Hematopoietic multipotent progenitor cell treated with erythropoietin and hydrocortisone succinate and interleukin-3 and kit ligand, for 15 days (in vitro differentiated cells): ENCODE results near the gene CLCA2.
A peak's percentile ranks its signal among the peaks of the same experiment; 100 is the strongest.

ENCODE experiments used
- DNase-seq: peaks from one replicate; pipeline ENCODE4 v3.0.0-alpha.2; 2015; ENCODE audit warnings: low spot score

Gene CLCA2

DNA sequence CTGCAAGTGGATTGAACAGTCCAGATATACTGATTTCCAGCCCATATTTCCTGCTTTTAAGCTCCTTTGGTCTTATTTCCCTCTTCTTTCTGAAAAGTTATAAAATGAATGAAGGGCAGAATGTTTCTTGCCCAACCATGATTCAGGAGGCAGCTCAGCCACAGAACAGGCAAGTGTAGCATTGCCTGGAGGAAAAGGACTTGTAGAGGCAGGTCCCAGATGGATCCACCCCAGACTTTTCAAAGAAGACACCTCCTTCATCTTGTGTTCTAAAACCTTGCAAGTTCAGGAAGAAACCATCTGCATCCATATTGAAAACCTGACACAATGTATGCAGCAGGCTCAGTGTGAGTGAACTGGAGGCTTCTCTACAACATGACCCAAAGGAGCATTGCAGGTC, at the start of gene CLCA2:
CLCA2 (plus strand) TSS at position 299 of the 400 bp plus-strand sequence; CDS start at position 376, 77 bp downstream.
- DNase-seq: no peak

GRCh38 chr1:86375688-86376087, 48.3 kb upstream of the CLCA2 start:
- no peak for DNase-seq

GRCh38 chr1:86377341-86377740, 46.6 kb upstream of the CLCA2 start:
- no peak for DNase-seq

GRCh38 chr1:86378813-86379212, 45.2 kb upstream of the CLCA2 start:
- DNase-seq: no peak

- peak; percentile 63 for DNase-seq
Measured at GRCh38 chr1:86380257-86380861, 43.6 kb upstream of the CLCA2 start.

GRCh38 chr1:86381223-86381622, 42.7 kb upstream of the CLCA2 start:
- no peak for DNase-seq

DNA sequence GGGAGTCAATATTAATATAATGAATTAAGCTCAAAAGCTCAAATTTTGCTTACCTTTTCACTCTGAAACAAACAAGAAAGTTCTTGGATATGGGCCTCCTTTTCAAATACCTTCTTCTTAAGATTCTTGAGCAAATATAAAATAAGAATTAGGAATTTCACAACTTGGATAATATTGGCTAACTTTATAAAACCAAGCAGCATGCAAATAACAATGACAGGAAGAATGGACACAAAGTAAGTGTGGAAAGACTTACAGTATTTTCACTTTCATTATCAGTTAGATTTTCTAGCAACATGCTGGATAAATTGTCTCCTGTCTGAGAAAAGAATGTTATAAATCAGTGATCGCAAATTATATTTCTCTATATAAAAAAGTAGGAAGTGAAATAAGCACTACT, 41.1 kb upstream of the CLCA2 start:
- no peak for DNase-seq

- no peak for DNase-seq
Measured at GRCh38 chr1:86387916-86388627, 35.9 kb upstream of the CLCA2 start.

GRCh38 chr1:86388777-86389176, 35.2 kb upstream of the CLCA2 start:
- no peak for DNase-seq

GRCh38 chr1:86389307-86389706, 34.7 kb upstream of the CLCA2 start:
- DNase-seq: no peak

DNA sequence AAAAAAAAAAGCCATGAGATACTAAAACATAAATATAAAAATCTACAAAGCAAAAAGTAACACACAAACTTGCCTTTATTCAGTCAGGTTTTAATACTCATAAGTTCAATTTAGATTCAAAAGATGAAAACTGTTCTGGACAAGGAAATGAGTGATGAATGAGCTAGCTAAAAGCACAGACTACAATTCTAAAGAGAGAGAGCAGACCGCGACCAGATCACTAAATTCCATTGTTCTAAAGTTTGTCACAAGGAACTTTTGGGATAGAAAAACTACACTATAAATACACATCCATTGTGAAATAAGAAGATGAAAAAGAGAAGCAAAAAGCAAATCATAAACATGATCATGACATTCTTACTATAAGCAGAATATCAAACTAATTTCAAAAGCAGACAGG, 29.6 kb upstream of the CLCA2 start:
- DNase-seq: no peak

GRCh38 chr1:86395751-86396497, 28.0 kb upstream of the CLCA2 start, which contains the start of gene ODF2L:
Gene ODF2L, minus strand, starts transcription at chr1:86396323. Its CDS starts 9,296 bp downstream, at chr1:86387027.
- DNase-seq: peak; percentile 77

DNA sequence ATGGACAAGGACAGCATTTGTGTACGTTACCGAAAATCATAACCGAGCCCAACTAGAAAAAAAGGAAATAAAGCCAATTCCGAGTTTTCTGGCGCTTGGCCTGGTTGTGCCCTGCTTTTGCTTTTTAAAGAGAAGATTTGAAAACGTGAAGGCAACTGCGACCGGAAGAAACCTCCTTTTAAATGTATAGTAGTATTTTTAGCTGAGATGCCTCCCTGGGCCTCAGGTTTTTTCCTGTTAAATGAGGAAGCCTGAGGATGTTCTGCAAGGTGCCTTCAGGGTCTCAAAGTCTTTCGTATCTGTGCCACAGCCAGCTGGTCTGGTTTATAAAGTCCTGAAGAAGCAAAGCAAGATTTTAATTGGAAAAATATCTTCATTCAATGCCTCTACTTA, 27.5 kb upstream of the CLCA2 start:
- no peak for DNase-seq

DNA sequence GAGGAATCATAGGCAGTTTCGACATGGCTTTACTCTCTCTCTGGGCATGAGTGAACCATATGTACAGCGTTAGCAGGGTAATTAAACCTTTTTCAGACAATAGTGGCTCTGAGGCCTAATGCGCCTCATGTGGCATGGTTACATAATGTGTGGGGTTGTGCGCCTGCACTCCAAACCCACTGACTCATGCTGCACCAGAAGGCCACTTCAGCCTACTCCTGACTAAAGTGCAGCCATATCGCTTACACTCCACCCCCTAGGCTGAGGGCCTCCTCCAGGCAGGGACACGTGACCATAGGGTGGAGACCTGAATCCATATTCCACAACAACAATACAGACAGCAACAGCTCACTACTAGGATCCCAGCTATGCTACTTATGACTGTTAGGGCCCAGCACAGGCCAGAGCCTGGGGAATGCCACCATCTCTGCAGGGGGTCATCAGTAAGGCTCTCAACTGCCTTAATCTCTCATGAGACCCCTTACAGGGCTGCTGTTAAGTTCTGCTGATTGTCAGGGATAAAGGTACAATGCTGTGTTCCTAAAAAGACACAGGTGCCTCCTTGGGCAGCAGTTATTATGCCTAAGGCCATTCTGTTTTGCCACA, 14.5 kb upstream of the CLCA2 start:
- no peak for DNase-seq

- no peak for DNase-seq
Measured at GRCh38 chr1:86410879-86411278, 13.1 kb upstream of the CLCA2 start.

DNA sequence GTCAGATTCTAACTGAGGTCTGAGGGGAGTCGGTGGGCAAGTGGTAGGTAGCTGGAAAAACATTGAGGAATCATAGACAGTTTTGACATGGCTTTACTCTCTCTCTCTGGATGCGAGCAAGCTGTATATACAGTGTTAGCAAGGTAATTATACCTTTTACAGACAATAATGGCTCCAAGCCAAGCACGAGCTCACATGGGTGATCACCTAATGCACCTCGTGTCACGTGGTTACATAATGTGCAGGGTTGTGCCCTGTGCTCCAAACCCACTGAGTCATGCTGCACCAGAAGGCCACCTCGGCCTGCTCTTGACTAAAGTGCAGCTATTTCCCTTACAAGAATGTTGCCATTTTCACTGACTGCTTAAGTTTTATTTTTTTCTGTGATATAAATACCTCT, 7.6 kb upstream of the CLCA2 start:
- DNase-seq: no peak

- DNase-seq: peak; percentile 6
Measured at GRCh38 chr1:86419277-86419903, 4.6 kb upstream of the CLCA2 start.

DNA sequence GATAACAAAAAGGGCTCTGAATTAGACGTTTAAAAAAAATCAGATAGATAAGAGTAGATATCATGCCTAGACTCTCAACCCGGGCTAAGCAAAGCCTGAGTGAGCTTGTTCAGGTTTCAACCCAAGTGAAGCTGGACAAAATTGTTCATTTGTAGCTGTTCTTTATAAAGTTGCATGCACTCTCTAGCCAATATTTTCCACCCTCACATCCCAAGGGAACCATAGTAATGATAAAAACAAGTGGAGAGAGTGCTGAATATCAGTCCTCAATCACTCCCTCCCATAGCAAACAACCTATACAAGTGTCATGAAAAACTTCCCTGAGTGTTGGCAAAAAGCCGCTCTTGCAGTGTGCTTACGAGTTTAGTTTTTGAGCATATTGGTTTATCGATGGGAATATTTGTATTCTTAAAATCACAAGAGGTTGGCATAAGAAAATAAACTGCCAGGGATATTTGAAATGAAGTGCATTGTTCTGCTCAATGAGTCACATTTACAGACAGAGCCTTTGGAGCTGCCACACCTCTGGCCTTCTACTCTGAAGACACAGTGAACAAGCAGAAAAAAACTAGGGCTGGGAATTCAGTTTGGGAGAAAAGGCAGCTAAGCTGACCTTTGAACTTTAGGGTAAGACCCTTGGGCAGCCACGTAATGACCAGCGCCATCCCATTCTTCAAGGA, 2.2 kb upstream of the CLCA2 start:
- no peak for DNase-seq

GRCh38 chr1:86423473-86423872, 498 bp upstream of the CLCA2 start:
- DNase-seq: no peak

GRCh38 chr1:86429122-86429725, 5.3 kb downstream of the CLCA2 start:
- no peak for DNase-seq

- DNase-seq: no peak
Measured at GRCh38 chr1:86429835-86430234, 5.9 kb downstream of the CLCA2 start.
